Activated CD8-positive, alpha-beta memory T cell treated with anti-CD3 and anti-CD28 coated beads for 36 hours (primary cell): ENCODE data around the gene ASIC2. TPM values are rescaled to one million over a fixed set of nuclear protein-coding genes. Genes with fewer than 3 reads are reported as not detected.
"Not testable (repeated sequence)": the region's sequence is repeated elsewhere in the genome, so short reads cannot be mapped to it uniquely, and the experiment has no call there.

ENCODE experiments used
- CTCF ChIA-PET: fragments of 350-600 bp; sonication (Branson Sonifier 250); formaldehyde crosslinking; loops from one replicate; lab custom pipeline; 2021; ENCODE audit warnings: antibody characterized with exemption; lab: Charles Lee
- POLR2A ChIA-PET: fragments of 350-600 bp; sonication (Branson Sonifier 250); formaldehyde crosslinking; loops from one replicate; lab custom pipeline; 2021; ENCODE audit warnings: antibody characterized with exemption; lab: Charles Lee
- total RNA-seq, 2 experiments: library from RNA; stranded (reverse); gene quantifications; one replicate each; pipeline ENCODE4 v1.2.3, GENCODE V29; 2021

The ASIC2 gene
- total RNA-seq, 2 experiments from 2014 or later, result not detected

DNA sequence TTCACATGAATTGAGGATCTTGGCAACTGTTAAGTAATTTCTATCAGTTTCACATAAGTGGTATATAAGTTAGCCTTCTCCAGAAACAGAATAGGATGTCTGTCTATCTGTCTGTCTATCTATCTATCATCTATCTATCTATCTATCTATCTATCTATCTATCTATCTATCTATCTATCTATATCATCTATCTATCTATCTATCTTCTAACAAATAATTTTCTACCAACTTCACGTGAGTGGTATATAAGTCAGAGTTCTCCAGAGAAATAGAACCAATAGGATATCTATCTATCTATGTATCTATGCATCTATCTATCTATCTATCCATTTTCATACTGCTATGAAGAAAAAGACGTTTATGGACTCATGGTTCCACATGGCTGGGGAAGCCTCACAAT, 312.9 kb downstream of the ASIC2 start:
- ChIA-PET POLR2A (no interaction called here), CTCF (no interaction called here)

- ChIA-PET POLR2A (no interaction called here), CTCF (interaction anchor here (1.5 kb wide), 1 partner anchor 36 kb away, joined by 3 read pairs; no protein-coding TSS in a partner anchor)
Measured at GRCh38 chr17:32976605-32977004, 316.5 kb downstream of the ASIC2 start.

- ChIA-PET CTCF (interaction anchor here (1.5 kb wide), 1 partner anchor 35 kb away, joined by 3 read pairs; no protein-coding TSS in a partner anchor), POLR2A (no interaction called here)
Measured at GRCh38 chr17:32976131-32976530, 317.0 kb downstream of the ASIC2 start.

DNA sequence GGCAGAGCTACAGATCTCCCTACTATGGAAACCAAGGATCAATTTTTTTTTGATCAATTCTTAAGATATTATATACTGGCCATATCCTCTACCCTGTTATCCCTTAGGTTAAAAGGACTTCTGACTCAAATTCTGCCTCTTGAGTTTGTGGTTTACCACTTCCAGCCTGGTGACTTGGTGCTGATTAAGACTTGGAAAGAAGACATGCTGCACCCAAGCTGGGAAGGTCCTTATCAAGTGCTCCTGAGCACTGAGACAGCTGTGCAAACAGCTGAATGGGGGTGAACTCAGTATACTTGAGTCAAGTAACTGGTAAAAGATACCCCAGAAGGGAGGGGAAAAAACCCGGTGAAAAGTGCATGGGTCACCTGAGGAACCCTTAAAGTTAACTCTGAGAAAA, 321.9 kb downstream of the ASIC2 start:
- POLR2A ChIA-PET, result no interaction called here

GRCh38 chr17:32970281-32970680, 322.8 kb downstream of the ASIC2 start:
- ChIA-PET CTCF (no interaction called here), POLR2A (no interaction called here)

More for the DNA sequence above, 321.9 kb downstream of the ASIC2 start:
- CTCF ChIA-PET, result no interaction called here

- CTCF ChIA-PET, POLR2A ChIA-PET: not testable (repeated sequence)
Measured at GRCh38 chr17:32969231-32969630, 323.9 kb downstream of the ASIC2 start.

- ChIA-PET CTCF (no interaction called here), POLR2A (no interaction called here)
Measured at GRCh38 chr17:32964541-32964940, 328.6 kb downstream of the ASIC2 start.
